Right renal cortex interstitium (tissue), 3 donors: ENCODE measurements around the gene NPEPPS. TPM values are rescaled to one million over a fixed set of nuclear protein-coding genes. Genes with fewer than 3 reads are reported as not detected.

ENCODE experiments used
- DNase-seq, 3 donors: peaks; one replicate each; pipeline ENCODE4 v3.0.0-alpha.2; 2013; ENCODE audit warnings: low read depth in 3 of 3, low spot score in 2 of 3
- polyA plus RNA-seq, 3 donors: library from polyadenylated mRNA; unstranded; fragments of 120-200 nt; gene quantifications; one replicate each; pipeline ENCODE4 v1.2.1, GENCODE V29; 2013; ENCODE audit not compliant: insufficient read length in 3 of 3

The NPEPPS gene
- polyA plus RNA-seq, 3 donors: 137 to 150 (median 138) TPM

DNA sequence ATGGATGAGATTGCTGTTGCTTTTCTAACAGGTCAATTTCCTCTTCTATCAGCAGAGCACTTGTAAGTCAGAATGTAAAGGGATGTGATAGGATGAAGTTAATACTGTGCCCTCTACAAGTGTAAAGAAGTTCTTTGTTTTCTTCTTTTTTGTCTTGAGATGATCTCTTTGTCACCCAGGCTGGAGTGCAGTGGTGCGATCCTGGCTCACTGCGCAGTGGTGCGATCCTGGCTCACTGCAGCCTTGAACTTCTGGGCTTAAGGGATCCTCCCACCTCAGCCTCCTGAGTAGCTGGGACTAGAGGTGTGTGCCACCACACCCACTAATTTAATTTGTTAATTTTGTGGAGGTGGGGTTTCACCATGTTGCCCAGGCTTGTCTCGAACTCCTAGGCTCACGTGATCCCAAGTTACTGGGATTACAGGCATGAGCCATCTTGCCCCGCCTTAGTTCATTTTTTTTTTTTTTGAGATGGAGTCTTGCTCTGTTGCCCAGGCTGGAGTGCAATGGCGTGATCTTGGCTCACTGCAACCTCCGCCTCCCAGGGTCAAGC is 97.2 kb downstream of the NPEPPS start:
- DNase-seq: no peak

DNA sequence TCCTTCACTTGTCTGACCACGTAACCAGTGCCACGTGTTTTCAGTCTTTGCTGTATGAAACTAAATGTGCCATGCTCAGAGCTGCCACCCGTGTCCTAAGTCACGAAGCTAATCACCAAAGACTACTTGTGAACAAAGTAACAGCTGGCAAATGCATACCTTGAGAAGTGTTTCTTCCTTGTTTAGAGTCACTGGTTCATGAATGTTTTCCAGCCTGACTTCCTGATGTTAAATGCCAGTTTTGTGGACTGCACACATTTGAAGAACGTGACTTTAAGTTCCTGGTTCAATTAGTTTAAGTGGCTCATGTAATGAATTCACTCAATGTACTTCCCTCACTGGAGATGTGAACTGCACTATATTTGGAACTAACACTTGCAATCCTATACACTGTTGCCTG is 98.9 kb downstream of the NPEPPS start:
- no peak for DNase-seq

DNA sequence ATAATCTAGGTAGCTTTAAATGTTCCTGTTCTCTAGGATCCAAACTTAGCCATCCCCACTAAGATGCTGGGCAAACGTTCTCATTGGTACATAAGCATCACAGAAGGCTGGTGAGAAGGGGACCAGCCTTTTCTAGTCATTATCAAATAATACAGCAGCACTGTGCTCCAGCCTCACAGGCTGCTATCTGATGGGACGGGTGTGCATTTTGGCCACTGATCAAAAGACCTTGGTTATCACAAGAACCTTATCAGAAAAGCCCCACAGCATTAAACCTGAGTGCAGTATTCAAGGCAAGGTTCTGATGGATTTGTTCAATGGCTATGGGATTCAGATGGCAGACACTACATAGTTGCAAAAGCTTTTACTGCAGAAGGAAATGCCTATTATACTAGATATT is 99.7 kb downstream of the NPEPPS start:
- no peak for DNase-seq

DNA sequence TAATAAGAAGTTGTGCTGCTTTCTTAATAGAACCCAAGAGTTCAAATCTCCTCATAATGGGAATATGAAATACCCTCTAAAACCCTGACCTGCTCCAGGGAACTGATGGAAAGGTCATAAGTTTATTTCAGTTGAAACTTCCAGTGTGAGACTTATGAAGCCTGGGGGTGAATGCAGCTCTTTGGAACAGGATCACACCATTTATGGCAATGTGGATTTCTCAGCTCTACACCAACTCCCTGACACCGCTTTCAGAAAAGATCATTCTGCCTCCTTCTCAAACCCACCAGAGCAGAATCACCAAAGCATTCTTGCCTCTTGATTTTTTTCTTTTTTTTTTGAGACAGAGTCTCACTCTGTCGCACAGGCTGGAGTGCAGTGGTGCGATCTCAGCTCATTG is 102.1 kb downstream of the NPEPPS start:
- DNase-seq: no peak

DNA sequence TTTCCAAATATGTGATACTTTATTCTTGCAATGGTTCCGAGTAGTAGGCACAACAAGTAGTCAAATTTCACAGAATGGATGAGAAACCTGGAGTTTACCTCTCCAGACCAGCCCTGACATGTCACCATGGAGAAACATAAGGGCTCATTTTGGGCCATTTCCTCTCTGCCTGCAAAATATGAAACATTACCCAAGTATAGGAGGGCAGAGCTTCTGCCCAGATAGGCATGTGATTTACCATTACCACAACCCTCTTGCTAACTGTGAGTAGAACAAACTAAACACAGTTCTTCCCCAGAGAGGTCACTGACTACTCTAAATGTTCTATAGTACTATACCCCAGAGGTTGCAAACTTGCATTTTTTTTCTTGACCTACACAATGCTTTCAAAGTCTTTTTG is 103.1 kb downstream of the NPEPPS start:
- no peak for DNase-seq

DNA sequence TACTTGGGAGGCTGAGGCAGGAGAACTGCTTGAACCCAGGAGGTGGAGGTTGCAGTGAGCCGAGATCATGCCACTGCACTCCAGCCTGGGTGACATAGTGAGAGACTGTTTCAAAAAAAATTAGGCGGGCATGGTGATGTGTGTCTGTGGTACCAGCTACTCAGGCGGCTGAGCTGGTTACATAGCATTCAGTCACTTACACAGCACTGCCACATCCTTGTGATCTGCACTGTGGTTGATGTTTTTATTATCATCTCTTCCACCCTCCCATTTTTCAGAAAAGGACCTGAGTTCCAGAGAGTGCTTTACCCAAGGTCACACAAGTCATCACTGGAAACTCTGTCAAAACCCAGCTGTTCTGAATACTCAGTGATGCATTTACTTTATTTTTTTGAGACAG is 104.0 kb downstream of the NPEPPS start:
- no peak for DNase-seq

DNA sequence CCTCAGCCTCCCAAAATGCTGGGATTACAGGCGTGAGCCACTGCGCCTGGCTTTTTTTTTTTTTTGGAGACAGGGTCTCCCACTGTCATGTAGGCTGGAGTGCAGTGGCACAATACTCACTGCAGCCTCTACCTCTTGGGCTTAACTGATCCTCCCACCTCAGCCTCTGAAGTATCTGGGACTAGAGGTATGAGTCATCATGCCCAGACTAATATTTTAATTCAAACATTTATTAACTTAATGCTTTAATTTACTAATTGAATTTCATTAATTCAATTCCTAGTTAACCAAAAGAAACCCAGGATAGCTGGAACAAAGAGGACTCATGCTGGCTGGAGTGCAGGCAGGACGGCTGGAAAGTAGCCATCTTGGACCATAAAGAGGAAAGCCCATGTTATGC is 104.8 kb downstream of the NPEPPS start:
- no peak for DNase-seq

DNA sequence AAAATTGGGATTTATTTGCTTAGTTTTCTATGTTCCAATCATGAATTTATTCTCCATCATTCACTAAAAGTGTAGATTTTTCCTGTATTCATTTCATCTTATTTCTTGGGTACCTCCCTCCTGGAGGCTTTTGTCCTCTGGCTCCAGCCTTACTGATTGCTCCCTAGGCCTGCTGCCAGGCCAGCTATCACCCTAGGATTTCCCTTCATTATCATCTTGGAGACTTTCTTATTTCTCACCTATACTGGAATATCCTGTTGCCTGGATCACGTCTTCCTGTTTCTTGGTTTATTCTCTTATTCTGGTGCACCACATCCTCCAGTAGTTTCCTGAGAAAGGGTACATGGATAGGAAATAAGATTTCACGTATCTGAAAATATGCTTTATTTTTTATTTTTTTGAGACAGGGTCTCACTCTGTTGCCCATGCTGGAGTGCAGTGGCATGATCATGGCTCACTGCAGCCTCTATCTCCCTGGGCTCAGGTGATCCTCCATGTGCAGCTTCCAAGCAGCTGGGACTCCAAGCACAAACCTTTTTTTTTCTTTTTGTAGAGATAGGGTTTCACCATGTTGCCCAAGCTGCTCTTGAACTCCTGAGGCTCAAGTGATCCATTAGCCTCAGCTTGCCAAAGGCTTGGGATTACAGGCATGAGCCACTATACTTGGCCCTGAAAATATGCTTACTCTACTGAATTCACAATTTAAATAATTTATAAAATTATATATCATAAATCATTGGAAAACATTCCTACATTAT is 105.5 kb downstream of the NPEPPS start:
- no peak for DNase-seq

DNA sequence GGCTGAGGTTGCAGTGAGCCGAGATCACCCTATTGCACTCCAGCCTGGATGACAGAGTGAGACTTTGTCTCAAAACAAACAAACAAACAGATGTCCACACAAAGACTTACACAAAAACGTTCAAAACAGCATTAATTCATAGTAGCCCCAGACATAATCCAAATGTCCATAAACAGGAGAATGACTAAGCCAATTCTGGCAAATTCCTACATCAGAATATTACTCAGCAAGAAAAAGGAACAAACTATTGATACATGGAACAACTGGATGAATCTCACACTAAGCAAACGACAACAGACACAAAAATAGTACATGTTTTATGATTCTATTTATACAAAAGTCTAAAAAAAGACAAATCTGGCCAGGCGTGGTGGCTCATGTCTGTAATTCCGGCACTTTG is 108.0 kb downstream of the NPEPPS start:
- no peak for DNase-seq

DNA sequence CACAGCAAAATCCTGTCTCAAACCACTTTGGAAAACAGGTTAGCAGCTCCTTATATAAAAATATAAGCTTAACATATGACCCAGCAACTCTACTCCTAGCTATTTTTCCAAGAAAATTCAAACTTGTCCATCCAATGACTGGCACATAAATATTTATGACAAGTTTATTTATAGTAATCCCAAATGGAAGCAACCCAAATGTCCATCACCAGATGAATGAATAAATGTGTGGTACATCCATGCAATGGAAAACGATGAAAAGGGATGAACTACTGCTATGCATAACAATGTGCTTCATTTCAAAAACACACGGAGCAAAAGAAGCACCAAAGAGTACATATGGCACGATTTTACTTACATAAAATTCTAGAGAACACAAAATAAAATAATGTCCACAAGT is 109.2 kb downstream of the NPEPPS start:
- no peak for DNase-seq

DNA sequence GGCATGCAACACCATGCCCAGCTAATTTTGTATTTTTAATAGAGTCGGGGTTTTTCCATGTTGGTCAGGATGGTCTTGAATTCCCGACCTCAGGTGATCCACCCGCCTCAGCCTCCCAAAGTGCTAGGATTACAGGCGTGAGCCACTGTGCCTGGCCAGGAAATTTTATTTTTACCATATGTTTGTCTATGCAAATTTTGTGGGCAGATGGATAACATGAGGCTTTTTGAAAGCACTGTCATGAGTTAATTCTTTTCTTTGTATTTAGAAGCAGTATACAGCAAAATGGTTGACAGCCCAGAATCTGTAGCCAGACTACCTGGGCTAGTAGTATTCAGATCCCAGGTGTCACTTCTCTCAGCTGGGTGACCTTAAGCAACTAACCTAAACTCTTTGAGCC is 110.3 kb downstream of the NPEPPS start:
- DNase-seq: no peak

DNA sequence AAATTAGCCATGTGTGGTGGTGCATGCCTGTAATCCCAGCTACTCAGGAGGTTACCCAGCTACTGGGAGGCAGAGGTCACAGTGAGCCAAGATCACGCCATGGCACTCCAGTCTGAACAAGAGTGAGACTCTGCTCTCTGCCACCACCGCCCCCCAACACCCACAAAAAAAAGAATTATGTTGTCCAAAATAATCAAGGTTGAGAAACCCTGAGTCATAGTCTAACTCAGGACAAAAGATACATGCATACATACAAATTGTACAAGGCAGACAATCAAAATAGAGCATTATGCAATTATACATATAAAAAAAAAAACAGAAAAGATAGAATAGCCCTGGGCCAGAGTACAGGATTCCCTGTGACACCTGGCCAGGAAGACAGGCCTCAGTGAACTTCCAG is 112.2 kb downstream of the NPEPPS start:
- DNase-seq: no peak

DNA sequence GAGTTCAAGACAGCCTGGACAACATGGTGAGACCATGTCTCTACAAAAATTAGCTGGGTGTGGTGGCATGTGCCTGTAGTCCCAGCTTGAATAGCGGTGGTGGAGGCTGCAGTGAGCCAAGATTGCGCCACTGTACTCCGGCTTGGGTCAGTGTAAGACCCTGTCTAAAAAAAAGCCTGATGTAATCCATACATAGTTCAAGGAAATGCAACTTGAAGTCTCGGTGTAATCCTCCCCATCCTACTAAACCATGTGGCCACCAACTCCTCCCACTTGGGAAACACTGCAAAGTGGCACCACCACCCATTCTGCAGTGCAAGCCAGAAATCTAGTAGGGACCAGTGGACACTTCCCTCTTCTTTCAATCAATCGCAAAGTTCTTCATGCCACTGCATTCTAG is 113.4 kb downstream of the NPEPPS start:
- no peak for DNase-seq

DNA sequence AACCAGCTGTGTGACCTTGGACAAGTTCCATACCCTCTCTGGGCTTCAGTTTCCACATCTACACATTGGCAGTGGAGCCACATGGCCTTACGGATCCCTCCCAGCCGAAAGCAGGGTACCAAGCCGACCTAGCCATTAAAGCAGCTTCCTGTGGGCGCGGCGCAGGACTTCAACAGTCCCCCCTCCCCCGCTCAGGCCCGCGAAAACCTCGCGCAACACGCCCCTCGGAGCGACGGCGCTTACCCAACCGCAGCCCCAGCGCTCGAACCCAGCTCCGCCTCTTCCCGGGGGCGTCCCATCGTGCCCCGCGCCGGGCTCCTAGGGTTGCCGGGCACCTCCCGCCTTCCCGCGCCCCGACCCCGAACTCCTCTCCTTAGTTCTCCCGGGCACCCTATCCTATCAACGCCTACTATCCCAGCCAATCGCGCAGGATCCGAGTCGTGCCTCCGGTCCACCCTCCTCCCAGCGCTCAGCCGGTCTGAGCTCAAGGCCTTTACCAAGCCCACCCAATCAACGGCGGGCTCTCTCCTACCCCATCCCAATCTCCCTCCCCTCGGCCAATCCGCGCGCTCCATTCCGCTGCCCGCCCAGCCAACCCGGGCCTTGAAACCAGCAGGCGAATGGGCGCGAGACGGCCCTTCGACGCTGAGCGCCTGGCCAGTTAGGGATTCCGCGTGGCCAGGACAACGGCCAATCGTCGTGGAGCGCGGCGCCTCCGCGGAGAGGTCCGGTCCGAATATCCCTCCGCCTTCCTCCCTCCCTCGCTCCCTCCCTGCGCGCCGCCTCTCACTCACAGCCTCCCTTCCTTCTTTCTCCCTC is 118.5 kb downstream of the NPEPPS start, which contains the start of gene KPNB1:
KPNB1 (plus strand) TSS at position 767 of the 819 bp plus-strand sequence. CDS start 326 bp downstream, outside the sequence.
- peak; percentile 95 to 99 (median 99) for DNase-seq

DNA sequence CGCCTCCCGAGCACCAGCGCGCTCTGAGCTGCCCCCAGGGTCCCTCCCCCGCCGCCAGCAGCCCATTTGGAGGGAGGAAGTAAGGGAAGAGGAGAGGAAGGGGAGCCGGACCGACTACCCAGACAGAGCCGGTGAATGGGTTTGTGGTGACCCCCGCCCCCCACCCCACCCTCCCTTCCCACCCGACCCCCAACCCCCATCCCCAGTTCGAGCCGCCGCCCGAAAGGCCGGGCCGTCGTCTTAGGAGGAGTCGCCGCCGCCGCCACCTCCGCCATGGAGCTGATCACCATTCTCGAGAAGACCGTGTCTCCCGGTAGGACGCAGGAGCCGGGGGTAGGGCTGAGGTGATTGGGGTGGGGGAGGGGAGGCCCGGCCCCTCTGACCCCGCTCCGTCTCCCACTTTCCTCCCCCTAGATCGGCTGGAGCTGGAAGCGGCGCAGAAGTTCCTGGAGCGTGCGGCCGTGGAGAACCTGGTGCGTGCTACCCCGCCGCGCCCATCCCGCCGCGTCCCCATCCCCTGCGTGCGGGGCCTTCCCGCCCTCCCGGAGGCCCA is 119.1 kb downstream of the NPEPPS start:
- peak in 2 of 3 donors; percentile 21 to 38 for DNase-seq

DNA sequence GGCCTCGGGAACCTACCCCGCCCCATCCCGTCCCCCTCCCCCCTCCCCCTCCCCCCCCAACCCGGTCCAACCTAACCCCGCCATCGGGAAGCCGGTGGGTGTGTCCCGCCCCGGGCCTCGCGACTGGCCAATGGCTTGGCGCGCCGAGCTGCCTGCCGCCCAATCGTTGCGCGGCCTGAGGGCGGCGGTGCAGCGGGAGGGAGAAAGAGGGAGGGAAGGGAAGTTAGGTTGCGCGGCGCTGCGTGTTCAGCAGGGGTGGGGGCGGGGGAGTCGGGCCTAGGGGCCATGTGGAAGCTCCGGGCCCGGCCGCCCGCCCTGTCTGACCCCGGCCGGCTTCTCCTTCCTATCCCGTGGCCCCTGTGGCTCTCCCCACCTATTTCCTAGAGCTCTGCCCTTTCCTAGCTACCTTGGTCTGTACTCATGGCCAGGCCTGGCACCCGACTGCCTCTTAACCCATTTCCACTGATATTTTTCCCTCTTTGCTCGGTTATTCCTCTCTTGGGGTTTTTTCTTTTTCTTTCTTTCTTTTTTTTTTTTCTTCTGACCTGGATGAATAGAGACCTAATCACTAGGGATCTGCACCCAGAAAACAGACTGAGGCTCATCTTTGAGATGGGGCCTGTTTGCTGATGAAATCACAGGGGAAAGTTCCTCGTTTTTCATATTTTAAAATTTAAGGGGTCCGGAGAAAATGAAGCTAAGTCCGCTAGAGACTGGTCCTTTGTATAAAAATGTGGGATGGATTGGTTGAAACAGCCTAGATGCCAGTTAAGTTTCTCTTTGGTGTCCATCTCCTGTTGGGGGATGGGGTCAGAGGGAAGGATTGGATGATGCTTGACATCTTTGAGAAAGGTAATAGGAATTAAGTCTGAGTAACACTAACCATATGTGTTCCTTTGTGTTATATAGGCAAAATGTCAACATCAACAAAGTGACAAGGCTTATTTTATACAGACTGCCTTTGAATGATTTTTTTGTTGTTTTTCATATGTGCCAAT is 119.9 kb downstream of the NPEPPS start:
- peak; percentile 36 to 84 (median 80) for DNase-seq

DNA sequence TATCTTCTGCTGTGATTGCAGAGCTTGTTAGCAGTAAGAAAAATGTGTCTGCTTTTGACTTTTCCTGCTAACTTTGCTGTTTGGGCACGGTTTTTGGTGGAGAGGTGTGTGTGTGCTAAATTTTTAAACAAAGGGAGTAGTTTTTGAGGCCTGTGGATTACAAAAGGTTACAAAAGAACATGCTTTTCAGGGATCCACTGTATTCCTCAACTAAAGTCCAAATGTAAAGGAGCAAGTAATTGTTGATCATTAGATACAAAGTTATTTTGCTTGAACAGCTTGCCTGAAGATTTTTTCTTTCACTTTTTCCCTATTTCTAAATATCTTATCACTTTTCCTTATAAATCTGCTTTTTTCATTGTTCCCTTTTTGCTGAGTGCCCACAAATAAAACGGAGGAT is 120.8 kb downstream of the NPEPPS start:
- DNase-seq: no peak

DNA sequence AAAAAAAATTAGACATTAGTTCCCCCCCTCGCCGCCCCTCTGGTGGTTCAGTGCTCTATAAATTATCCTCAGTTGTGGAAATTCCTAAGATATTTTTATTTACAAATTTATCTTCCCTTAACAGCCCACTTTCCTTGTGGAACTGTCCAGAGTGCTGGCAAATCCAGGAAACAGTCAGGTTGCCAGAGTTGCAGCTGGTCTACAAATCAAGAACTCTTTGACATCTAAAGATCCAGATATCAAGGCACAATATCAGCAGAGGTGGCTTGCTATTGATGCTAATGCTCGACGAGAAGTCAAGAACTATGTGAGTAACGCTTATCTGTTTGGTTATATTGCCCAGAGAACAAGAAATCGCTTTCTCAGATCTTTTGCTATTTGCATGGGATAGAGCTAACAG is 121.7 kb downstream of the NPEPPS start:
- no peak for DNase-seq

DNA sequence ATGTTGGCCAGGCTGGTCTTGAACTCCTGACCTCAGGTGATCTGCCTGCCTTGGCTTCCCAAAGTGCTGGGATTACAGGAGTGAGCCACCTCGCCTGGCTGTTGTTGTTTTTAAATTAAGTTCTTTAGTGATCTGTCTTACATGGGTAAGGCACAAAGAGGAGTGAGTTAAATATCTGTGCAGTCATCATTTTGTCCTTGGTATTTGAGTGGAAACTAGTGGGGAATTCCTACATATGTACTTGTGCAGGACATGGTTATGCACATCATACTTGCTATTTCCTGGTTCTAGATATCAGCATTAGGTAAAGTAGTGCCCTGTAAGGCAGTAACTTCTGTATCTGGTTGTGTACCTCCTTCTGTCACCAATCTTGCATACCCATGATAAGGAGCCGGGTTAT is 122.5 kb downstream of the NPEPPS start:
- DNase-seq: no peak

DNA sequence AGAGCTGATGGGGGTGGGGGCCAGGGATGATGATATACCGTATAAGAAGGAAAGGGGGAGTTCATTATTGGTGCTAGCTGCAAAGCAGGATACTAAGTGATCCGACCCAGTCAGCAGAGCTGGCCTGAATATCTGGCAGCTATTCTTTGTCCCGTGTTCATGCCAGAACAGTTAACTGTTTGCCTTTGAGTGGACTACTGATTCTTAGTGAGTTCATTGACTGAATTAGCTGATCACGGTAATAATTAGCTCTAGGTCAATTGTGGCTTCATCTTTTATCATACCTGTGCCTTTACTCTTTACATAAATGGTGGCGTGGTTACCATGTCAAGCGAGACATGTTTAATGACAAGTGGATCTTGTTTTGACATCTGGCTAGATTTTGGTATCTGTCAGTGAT is 124.1 kb downstream of the NPEPPS start:
- no peak for DNase-seq
